ENCODE data around the gene TNRC6B.
A peak's percentile ranks its signal among the peaks of the same experiment; 100 is the strongest.

The TNRC6B gene

DNA sequence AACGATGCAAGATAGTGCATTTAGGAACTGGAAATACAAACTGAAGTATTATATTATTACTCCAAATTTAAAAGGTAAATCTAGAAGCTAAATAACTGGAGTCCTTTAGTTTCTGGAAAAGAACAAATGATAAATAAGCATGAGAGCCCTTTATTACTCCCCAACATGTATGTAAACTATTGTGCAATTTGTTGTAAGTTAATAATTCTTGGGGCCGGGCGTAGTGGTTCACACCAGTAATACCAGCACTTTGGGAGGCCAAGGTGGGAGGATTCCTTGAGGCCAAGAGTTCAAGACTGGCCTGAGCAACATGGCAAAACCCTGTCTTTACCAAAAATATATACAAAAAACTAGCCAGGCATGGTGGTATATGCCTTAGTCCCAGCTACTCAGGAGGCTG lies 203.7 kb downstream of the TNRC6B start:
- peaks cover 38% of the 10 kb centered on the region for H3K4me1 Mint-ChIP-seq
- no peak overlapping the region for H3K4me3 Mint-ChIP-seq
- no peak overlapping the region for H3K27ac Mint-ChIP-seq (ENCODE audit: low read depth)

DNA sequence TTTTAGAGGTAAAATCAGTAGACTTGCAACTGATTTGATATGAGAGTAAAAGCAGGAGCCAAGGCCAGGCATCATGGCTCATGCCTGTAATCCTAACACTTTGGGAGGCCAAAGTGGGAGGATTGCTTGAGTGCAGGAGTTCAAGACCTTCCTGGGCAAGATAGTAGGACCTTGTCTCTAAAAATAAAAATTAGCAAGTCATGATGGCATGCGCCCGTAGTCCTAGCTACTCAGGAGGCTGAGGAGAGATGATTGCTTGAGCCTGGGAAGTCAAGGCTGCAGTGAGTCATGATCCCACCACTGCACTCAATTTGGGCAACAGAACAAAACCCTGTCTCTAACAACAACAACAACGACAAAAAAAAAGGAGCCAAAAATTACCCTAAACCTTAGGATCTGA lies 206.2 kb downstream of the TNRC6B start:
- DNase-seq (ENCODE audit: low spot score in 2 of 2) (no peak), ATAC-seq (replicated peaks; ENCODE audit: extremely low read depth, poor library complexity, severe bottlenecking) (no peak)
- H3K4me1 Mint-ChIP-seq, result peaks cover 46% of the 10 kb centered on the region
- H3K27me3 Mint-ChIP-seq, result no peaks in the 10 kb centered on the region
- H3K9me3 Mint-ChIP-seq, result no peaks in the 10 kb centered on the region
- H3K36me3 Mint-ChIP-seq (ENCODE audit: insufficient read depth), result peaks cover 6% of the 10 kb centered on the region
- no peak overlapping the region for H3K4me3 Mint-ChIP-seq
- H3K27ac Mint-ChIP-seq (ENCODE audit: low read depth), result peak overlapping the region; percentile 60

More for the DNA sequence above, 203.7 kb downstream of the TNRC6B start:
- Mint-ChIP-seq H3K36me3 (ENCODE audit: insufficient read depth) (peaks cover 4% of the 10 kb centered on the region), H3K9me3 (no peaks in the 10 kb centered on the region), H3K27me3 (no peaks in the 10 kb centered on the region)
- no peak for DNase-seq (ENCODE audit: low spot score in 2 of 2)
- no peak for ATAC-seq (replicated peaks; ENCODE audit: extremely low read depth, poor library complexity, severe bottlenecking)

DNA sequence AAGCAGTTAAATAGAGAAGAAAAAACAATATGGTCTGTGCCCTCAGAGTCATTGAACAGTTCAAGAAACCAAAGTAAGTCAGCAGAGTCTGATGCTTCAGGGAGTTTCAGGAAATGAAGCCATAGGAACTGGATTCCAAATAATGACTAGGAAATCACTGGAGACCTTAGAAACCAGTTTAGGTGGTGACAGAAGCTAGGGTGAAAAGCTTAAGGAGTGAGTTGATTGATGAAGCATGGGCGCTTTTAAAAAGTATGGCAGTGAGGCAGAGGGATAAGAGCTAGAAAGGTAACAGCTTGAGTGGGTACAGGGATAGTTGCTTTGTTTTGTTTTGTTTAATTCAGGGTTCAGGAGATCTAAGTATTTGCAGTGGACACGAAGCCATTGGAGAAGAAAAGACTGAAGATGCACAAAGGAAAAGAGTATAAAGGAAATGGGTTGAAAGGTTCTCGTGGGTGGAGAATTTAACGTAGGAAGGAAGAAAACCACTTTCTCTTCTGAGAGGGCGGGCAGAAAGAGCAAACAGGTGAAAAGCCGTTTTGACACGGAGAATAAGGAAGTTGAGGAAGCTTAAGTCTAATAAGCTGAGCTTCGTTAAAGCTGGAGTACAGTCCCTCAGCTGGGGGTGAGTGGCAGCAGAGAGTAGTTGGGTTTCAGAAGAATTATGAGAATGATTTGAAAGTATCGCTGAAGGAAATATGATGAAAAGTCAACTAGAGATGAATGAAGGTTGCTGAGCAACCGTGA lies 207.5 kb downstream of the TNRC6B start:
- peaks cover 7% of the 10 kb centered on the region for H3K36me3 Mint-ChIP-seq (ENCODE audit: insufficient read depth)
- no peaks in the 10 kb centered on the region for H3K27me3 Mint-ChIP-seq
- ATAC-seq (replicated peaks; ENCODE audit: extremely low read depth, poor library complexity, severe bottlenecking) (peak; percentile 94), DNase-seq (ENCODE audit: low spot score in 2 of 2) (no peak)
- H3K4me1 Mint-ChIP-seq, result peaks cover 44% of the 10 kb centered on the region
- H3K9me3 Mint-ChIP-seq, result no peaks in the 10 kb centered on the region
- H3K27ac Mint-ChIP-seq (ENCODE audit: low read depth), result peak overlapping the region; percentile 86
- H3K4me3 Mint-ChIP-seq, result peak overlapping the region; percentile 77
